ENCODE measurements around the gene AKR1C1.
"Not testable (repeated sequence)": the region's sequence is repeated elsewhere in the genome, so short reads cannot be mapped to it uniquely, and the experiment has no call there.

The AKR1C1 gene

DNA sequence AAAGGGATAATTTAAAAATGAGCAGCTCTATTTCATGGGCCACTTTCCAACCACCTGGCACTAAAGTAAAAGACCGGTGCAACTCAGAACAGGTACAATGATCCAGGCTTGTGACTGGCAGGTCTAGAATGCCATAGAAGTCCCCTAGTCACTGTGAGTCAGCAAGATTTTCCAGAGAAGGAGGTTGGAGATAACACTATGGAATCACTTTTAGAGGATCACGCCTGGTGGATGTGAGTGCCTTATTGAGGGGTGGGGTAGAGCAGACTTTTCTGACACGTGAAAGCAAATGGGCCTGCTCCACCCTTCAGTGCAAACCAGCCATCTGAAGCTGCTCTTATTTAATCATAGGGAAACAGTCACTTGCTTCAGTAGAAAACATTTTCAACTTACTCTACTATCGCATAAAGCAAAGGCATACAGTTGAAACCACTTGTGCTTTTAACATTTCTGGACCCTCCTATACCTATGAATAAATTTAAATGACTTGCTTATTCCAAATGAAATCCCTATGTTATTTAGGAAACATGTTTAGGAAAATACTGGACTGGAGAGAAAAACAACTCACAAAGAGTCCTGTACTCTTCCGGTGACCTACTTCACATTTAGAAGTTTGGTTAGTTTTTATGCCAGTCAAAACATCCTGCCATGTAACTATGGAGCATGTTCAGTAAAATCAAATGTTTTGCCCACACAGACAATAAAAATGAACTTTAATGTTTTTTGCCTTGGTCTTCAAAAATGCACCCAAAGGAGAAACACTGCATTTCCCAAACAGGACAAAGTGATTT, 21.5 kb upstream of the AKR1C1 start:
- H3K9ac ChIP-seq (ENCODE audit: low read depth, low read length, poor library complexity) = no peak overlapping the region
- no peaks in the 10 kb centered on the region for H3K79me1 ChIP-seq (ENCODE audit: low read depth, low read length)
- no CpG with 5 or more reads among the region's 5 CpGs for WGBS, 2 donors (ENCODE audit: extremely low coverage in 2 of 2, insufficient read length in 2 of 2, insufficient replicate concordance in 1 of 2)
- no peak overlapping the region for H3K23ac ChIP-seq (ENCODE audit: low read depth, low read length, poor library complexity)
- H3K14ac ChIP-seq (ENCODE audit: low read length) = no peak overlapping the region
- H2BK5ac ChIP-seq (ENCODE audit: low read length) = no peak overlapping the region
- H2AFZ ChIP-seq (ENCODE audit: low read length) = no peak overlapping the region
- DNase-seq (ENCODE audit: low spot score) = no peak
- H3K4me1 ChIP-seq (ENCODE audit: control insufficient read depth in 2 of 2, insufficient read depth in 1 of 2, low read depth in 1 of 2, low read length in 2 of 2) = no peaks in the 10 kb centered on the region
- no peaks in the 10 kb centered on the region for H3K36me3 ChIP-seq (replicated peaks in 1 of 2; ENCODE audit: control insufficient read depth in 2 of 2, insufficient read depth in 2 of 2, low read length in 2 of 2)
- H3K27me3 ChIP-seq (ENCODE audit: control insufficient read depth in 3 of 3, insufficient read depth in 3 of 3, low read depth in 1 of 3, low read length in 3 of 3) = no peaks in the 10 kb centered on the region
- no peak overlapping the region for H2BK120ac ChIP-seq (ENCODE audit: low read depth, low read length)
- H4K8ac ChIP-seq (ENCODE audit: low read depth, low read length) = no peak overlapping the region
- no peak overlapping the region for H4K91ac ChIP-seq (ENCODE audit: low read depth, low read length, poor library complexity)
- H3K27ac ChIP-seq (replicated peaks; ENCODE audit: low read length) = no peak overlapping the region
- no peak overlapping the region for H2AK5ac ChIP-seq (ENCODE audit: low read depth, low read length)
- no peak overlapping the region for H3K4ac ChIP-seq (ENCODE audit: low read length)
- H3K4me3 ChIP-seq (ENCODE audit: low read length in 2 of 2) = no peak overlapping the region
- no peaks in the 10 kb centered on the region for H3K9me3 ChIP-seq (replicated peaks in 1 of 2; ENCODE audit: control insufficient read depth in 2 of 2, insufficient read depth in 1 of 2, low read depth in 1 of 2, low read length in 2 of 2)
- no peak overlapping the region for H2BK12ac ChIP-seq (ENCODE audit: low read length)
- H3K18ac ChIP-seq (ENCODE audit: low read length) = no peak overlapping the region
- H2BK15ac ChIP-seq (ENCODE audit: low read length) = no peak overlapping the region
- H3K4me2 ChIP-seq (ENCODE audit: insufficient read depth, low read length, poor library complexity, severe bottlenecking) = no peak overlapping the region

DNA sequence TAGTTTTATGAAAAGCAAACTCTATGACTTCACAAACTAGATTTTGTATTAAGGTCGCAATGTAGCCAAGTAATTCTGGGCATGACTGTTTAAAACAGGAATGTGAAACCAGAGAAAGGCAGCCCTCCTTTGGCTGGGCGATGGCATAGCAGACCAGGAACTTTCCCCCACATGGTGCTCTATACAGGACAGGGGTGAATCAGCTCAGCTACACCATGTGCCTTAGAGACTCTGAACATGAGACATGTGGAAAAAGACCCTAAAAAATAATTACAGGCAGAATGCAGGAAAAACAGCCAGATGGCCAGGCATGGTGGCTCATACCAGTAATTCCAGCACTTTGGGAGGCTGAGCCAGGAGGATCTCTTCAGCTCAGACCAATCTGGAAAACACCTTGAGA, 20.3 kb upstream of the AKR1C1 start:
- H3K4me3 ChIP-seq (ENCODE audit: low read length in 2 of 2); DNase-seq (ENCODE audit: low spot score); H3K9me3 ChIP-seq (replicated peaks in 1 of 2; ENCODE audit: control insufficient read depth in 2 of 2, insufficient read depth in 1 of 2, low read depth in 1 of 2, low read length in 2 of 2): not testable (repeated sequence)

GRCh38 chr10:4943416-4943815, 19.8 kb upstream of the AKR1C1 start:
- H2AFZ ChIP-seq (ENCODE audit: low read length); H3K36me3 ChIP-seq (replicated peaks in 1 of 2; ENCODE audit: control insufficient read depth in 2 of 2, insufficient read depth in 2 of 2, low read length in 2 of 2); H3K4me2 ChIP-seq (ENCODE audit: insufficient read depth, low read length, poor library complexity, severe bottlenecking); H3K4me1 ChIP-seq (ENCODE audit: control insufficient read depth in 2 of 2, insufficient read depth in 1 of 2, low read depth in 1 of 2, low read length in 2 of 2); H4K91ac ChIP-seq (ENCODE audit: low read depth, low read length, poor library complexity); H2BK15ac ChIP-seq (ENCODE audit: low read length); H4K8ac ChIP-seq (ENCODE audit: low read depth, low read length); H3K27ac ChIP-seq (replicated peaks; ENCODE audit: low read length); H3K23ac ChIP-seq (ENCODE audit: low read depth, low read length, poor library complexity); H3K14ac ChIP-seq (ENCODE audit: low read length); H3K18ac ChIP-seq (ENCODE audit: low read length); H2BK12ac ChIP-seq (ENCODE audit: low read length); H3K4me3 ChIP-seq (ENCODE audit: low read length in 2 of 2); H3K9ac ChIP-seq (ENCODE audit: low read depth, low read length, poor library complexity); H2AK5ac ChIP-seq (ENCODE audit: low read depth, low read length); H3K27me3 ChIP-seq (ENCODE audit: control insufficient read depth in 3 of 3, insufficient read depth in 3 of 3, low read depth in 1 of 3, low read length in 3 of 3); H3K4ac ChIP-seq (ENCODE audit: low read length); H2BK5ac ChIP-seq (ENCODE audit: low read length); H3K79me1 ChIP-seq (ENCODE audit: low read depth, low read length); H2BK120ac ChIP-seq (ENCODE audit: low read depth, low read length); DNase-seq (ENCODE audit: low spot score); H3K9me3 ChIP-seq (replicated peaks in 1 of 2; ENCODE audit: control insufficient read depth in 2 of 2, insufficient read depth in 1 of 2, low read depth in 1 of 2, low read length in 2 of 2): not testable (repeated sequence)

More for the DNA sequence above, 20.3 kb upstream of the AKR1C1 start:
- H2BK120ac ChIP-seq (ENCODE audit: low read depth, low read length); H2BK5ac ChIP-seq (ENCODE audit: low read length); H4K91ac ChIP-seq (ENCODE audit: low read depth, low read length, poor library complexity); H2BK12ac ChIP-seq (ENCODE audit: low read length); H3K27me3 ChIP-seq (ENCODE audit: control insufficient read depth in 3 of 3, insufficient read depth in 3 of 3, low read depth in 1 of 3, low read length in 3 of 3); H4K8ac ChIP-seq (ENCODE audit: low read depth, low read length); H3K23ac ChIP-seq (ENCODE audit: low read depth, low read length, poor library complexity); H2BK15ac ChIP-seq (ENCODE audit: low read length); H2AFZ ChIP-seq (ENCODE audit: low read length); H3K4me1 ChIP-seq (ENCODE audit: control insufficient read depth in 2 of 2, insufficient read depth in 1 of 2, low read depth in 1 of 2, low read length in 2 of 2); H3K27ac ChIP-seq (replicated peaks; ENCODE audit: low read length); H3K9ac ChIP-seq (ENCODE audit: low read depth, low read length, poor library complexity); H3K4me2 ChIP-seq (ENCODE audit: insufficient read depth, low read length, poor library complexity, severe bottlenecking); H2AK5ac ChIP-seq (ENCODE audit: low read depth, low read length); H3K4ac ChIP-seq (ENCODE audit: low read length); H3K14ac ChIP-seq (ENCODE audit: low read length); H3K79me1 ChIP-seq (ENCODE audit: low read depth, low read length); H3K36me3 ChIP-seq (replicated peaks in 1 of 2; ENCODE audit: control insufficient read depth in 2 of 2, insufficient read depth in 2 of 2, low read length in 2 of 2); H3K18ac ChIP-seq (ENCODE audit: low read length): not testable (repeated sequence)
- WGBS, 2 donors (ENCODE audit: extremely low coverage in 2 of 2, insufficient read length in 2 of 2, insufficient replicate concordance in 1 of 2) = no CpG with 5 or more reads among the region's 2 CpGs

- no CpG with 5 or more reads among the region's 2 CpGs for WGBS, 2 donors (ENCODE audit: extremely low coverage in 2 of 2, insufficient read length in 2 of 2, insufficient replicate concordance in 1 of 2)
- no peak overlapping the region for H4K91ac ChIP-seq (ENCODE audit: low read depth, low read length, poor library complexity)
- H3K9ac ChIP-seq (ENCODE audit: low read depth, low read length, poor library complexity) = no peak overlapping the region
- H3K36me3 ChIP-seq (replicated peaks in 1 of 2; ENCODE audit: control insufficient read depth in 2 of 2, insufficient read depth in 2 of 2, low read length in 2 of 2) = no peaks in the 10 kb centered on the region
- H3K4me3 ChIP-seq (ENCODE audit: low read length in 2 of 2) = no peak overlapping the region
- H3K27me3 ChIP-seq (ENCODE audit: control insufficient read depth in 3 of 3, insufficient read depth in 3 of 3, low read depth in 1 of 3, low read length in 3 of 3) = no peaks in the 10 kb centered on the region
- H2BK15ac ChIP-seq (ENCODE audit: low read length) = no peak overlapping the region
- H2BK12ac ChIP-seq (ENCODE audit: low read length) = no peak overlapping the region
- H3K23ac ChIP-seq (ENCODE audit: low read depth, low read length, poor library complexity) = no peak overlapping the region
- no peak overlapping the region for H3K18ac ChIP-seq (ENCODE audit: low read length)
- no peak for DNase-seq (ENCODE audit: low spot score)
- no peaks in the 10 kb centered on the region for H3K9me3 ChIP-seq (replicated peaks in 1 of 2; ENCODE audit: control insufficient read depth in 2 of 2, insufficient read depth in 1 of 2, low read depth in 1 of 2, low read length in 2 of 2)
- H2AFZ ChIP-seq (ENCODE audit: low read length) = no peak overlapping the region
- no peak overlapping the region for H4K8ac ChIP-seq (ENCODE audit: low read depth, low read length)
- H3K14ac ChIP-seq (ENCODE audit: low read length) = no peak overlapping the region
- no peak overlapping the region for H3K4ac ChIP-seq (ENCODE audit: low read length)
- no peak overlapping the region for H2AK5ac ChIP-seq (ENCODE audit: low read depth, low read length)
- no peak overlapping the region for H3K27ac ChIP-seq (replicated peaks; ENCODE audit: low read length)
- no peak overlapping the region for H2BK5ac ChIP-seq (ENCODE audit: low read length)
- no peaks in the 10 kb centered on the region for H3K79me1 ChIP-seq (ENCODE audit: low read depth, low read length)
- no peak overlapping the region for H2BK120ac ChIP-seq (ENCODE audit: low read depth, low read length)
- H3K4me2 ChIP-seq (ENCODE audit: insufficient read depth, low read length, poor library complexity, severe bottlenecking) = no peak overlapping the region
- no peaks in the 10 kb centered on the region for H3K4me1 ChIP-seq (ENCODE audit: control insufficient read depth in 2 of 2, insufficient read depth in 1 of 2, low read depth in 1 of 2, low read length in 2 of 2)
These were observed 19.4 kb upstream of the AKR1C1 start for GRCh38 chr10:4943821-4944220.

Data from neuronal stem cell (in vitro differentiated cells).